Transverse colon (tissue), 4 donors: Measurements from ENCODE around the gene CMTM2.

ENCODE experiments used
- CTCF ChIP-seq, 5 experiments: fragments of 200-600 bp in 3 of 5; fragments of 450-650 bp in 2 of 5; sonication (generic) in 3 of 5; IDR thresholded peaks; 1 replicate in 2 of 5; 2 replicates in 3 of 5; pipeline ENCODE4 v1.5.1; 2016 to 2017; ENCODE audit warnings: antibody characterized with exemption in 5 of 5, inconsistent platforms in 3 of 5, mild to moderate bottlenecking in 2 of 5, moderate library complexity in 1 of 5
- POLR2AphosphoS5 ChIP-seq, 3 donors: sonication (generic); formaldehyde crosslinking; IDR thresholded peaks; one replicate each; pipeline ENCODE4 v1.6.1; 2016; ENCODE audit warnings: antibody characterized with exemption in 3 of 3

DNA sequence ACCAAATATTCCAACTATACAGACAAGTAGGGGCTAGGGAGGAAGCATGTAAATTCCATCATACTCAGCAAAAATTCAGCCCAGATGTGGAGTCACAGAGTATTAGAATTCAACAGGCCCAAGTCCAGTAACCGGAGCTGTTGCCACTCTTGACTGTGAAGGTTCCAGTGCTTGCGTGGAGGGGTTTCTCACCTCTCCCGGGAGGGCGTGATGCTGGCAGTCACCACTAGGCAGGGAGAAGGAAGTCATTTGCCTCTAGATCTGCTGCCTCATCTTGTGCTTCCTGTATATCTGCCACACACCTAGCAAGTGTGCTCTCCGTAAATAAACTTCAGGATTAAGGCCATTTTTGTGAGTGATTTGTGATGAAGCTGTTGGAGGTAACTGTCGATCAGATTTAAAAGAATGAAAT is 27.9 kb upstream of the CMTM2 start:
- TF ChIP-seq CTCF (IDR thresholded peaks at IDR 0.05) (peak in 3 of 5 experiments; percentile 31 to 52 (median 49)), POLR2AphosphoS5 (IDR thresholded peaks at IDR 0.05) (no peak)
